GM12892 (cell line): ENCODE data around the gene C5orf47.

ENCODE experiments used
- DNase-seq: peaks from one replicate; pipeline ENCODE4 v3.0.0; 2011; ENCODE audit not compliant: insufficient read length
- FAIRE-seq: peaks from 2 replicates; lab custom pipeline; 2011; peaks lifted over from hg19 to GRCh38; lab: Jason Lieb, UNC
- POLR2AphosphoS5 ChIP-seq: IDR thresholded peaks from 2 replicates; pipeline ENCODE4 v1.6.1; 2011; ENCODE audit warnings: low read depth, low read length, control low read depth
- TAF1 ChIP-seq: IDR thresholded peaks from 2 replicates; pipeline ENCODE4 v1.6.1; 2011; ENCODE audit warnings: low read depth, mild to moderate bottlenecking, control low read depth, low read length, borderline replicate concordance

C5orf47 gene

DNA sequence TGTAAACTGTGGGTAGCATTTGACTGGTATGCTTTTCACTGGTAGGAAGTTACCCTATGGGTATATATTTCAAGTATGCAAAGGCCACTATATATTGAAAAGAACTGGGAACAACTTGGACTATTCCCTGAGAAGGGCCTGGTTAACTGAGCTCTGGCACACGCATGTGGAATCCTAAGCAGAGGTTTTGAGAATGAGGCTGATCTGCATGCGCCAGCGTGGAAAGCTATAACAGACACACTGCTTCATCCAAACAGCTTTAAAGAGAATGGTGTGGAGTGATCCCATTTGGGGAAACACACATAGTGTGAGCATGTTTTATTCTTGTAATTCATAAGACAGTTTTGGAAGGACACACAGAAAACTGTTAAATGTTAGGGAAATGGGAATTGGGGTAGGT, 64.9 kb downstream of the C5orf47 start:
- FAIRE-seq (no peak), DNase-seq (no peak)
- TF ChIP-seq POLR2AphosphoS5: no peak
- no peak for TF ChIP-seq TAF1
